ENCODE results near the gene DVL2. TPM values are rescaled to one million over a fixed set of nuclear protein-coding genes. Genes with fewer than 3 reads are reported as not detected.

Gene DVL2
- total and polyA plus RNA-seq, 2 of the 13 experiments (the other 11 are each of a cell fraction or from before 2014, with no cell fraction given) = 5.7 to 38.2 TPM

DNA sequence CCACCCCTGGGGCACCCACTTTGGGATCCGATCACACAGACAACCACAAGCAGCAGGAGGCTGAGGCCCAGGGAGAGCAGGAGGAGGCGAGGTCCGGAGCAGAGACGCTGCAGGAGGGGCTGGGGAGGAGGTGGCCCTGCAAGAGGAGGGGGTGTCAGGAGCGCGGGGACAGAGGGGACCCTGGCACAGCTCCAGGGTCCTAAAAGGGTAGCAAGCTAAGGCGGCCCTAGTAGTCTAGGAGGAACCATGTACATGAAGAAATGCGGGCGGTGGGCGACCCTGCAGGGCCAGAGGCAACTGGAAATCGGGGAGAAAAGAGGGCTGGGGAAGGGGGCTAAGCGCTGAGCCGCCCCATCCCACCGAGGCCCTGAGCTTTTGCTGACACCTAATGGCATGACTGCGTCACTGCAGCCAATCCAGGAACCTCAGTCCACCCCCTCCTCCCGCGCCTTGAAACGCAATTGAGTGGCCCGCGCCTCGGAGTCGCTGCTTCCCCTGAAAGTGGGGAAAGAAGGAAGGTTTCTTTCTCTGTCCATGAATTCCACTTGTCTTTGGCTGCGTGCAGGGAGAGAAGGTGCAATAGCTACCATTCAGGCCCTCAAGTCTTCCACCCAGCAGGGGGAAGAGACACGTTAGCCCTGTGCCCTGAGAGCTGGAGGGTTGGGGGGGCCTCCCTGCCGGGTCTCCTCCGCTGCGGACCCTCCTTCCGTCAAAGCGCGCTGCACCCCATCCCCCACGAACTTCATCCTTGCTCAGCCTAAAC lies 56.9 kb downstream of the DVL2 start (continued):
- TF ChIP-seq ZBTB44 (CRISPR knock-in tag; IDR thresholded peaks at IDR 0.05) (no peak), TBX2 (CRISPR knock-in tag; IDR thresholded peaks at IDR 0.05; ENCODE audit: borderline replicate concordance) (peak; percentile 30; the same call in 1 of the 2 replicates), NAIF1 (CRISPR knock-in tag; IDR thresholded peaks at IDR 0.05; ENCODE audit: borderline replicate concordance) (peak; percentile 74; the same call in 1 of the 2 replicates), SRSF1 (optimal IDR thresholded peaks at IDR 0.05; ENCODE audit: low read depth, low read length) (peak; percentile 22), NFE2L1 (CRISPR knock-in tag; IDR thresholded peaks at IDR 0.05; ENCODE audit: borderline replicate concordance) (no peak), ZBTB37 (CRISPR knock-in tag; IDR thresholded peaks at IDR 0.05) (no peak), ZNF547 (CRISPR knock-in tag; IDR thresholded peaks at IDR 0.05) (no peak), ZNF772 (CRISPR knock-in tag; IDR thresholded peaks at IDR 0.05) (0 out of 2 replicates have a peak, but pooled peaks have one; percentile 23), CEBPG (CRISPR knock-in tag; IDR thresholded peaks at IDR 0.05) (0 out of 2 replicates have a peak, but pooled peaks have one; percentile 24), WIZ (CRISPR knock-in tag; IDR thresholded peaks at IDR 0.05) (0 out of 2 replicates have a peak, but pooled peaks have one; percentile 21), ZFP41 (CRISPR knock-in tag; IDR thresholded peaks at IDR 0.05; ENCODE audit: borderline replicate concordance) (0 out of 2 replicates have a peak, but pooled peaks have one; percentile 30), SP4 (CRISPR knock-in tag; IDR thresholded peaks at IDR 0.05) (peak; percentile 22; the same call in 1 of the 2 replicates), STAG1 (CRISPR knock-in tag; IDR thresholded peaks at IDR 0.05) (peak; percentile 71), PAXIP1 (CRISPR knock-in tag; conservative IDR thresholded peaks at IDR 0.05) (no peak), ZZZ3 (CRISPR knock-in tag; IDR thresholded peaks at IDR 0.05; ENCODE audit: borderline replicate concordance) (0 out of 2 replicates have a peak, but pooled peaks have one; percentile 34), KAT8 (CRISPR knock-in tag; IDR thresholded peaks at IDR 0.05) (no peak)
- TF ChIP-seq, protein P1, sequence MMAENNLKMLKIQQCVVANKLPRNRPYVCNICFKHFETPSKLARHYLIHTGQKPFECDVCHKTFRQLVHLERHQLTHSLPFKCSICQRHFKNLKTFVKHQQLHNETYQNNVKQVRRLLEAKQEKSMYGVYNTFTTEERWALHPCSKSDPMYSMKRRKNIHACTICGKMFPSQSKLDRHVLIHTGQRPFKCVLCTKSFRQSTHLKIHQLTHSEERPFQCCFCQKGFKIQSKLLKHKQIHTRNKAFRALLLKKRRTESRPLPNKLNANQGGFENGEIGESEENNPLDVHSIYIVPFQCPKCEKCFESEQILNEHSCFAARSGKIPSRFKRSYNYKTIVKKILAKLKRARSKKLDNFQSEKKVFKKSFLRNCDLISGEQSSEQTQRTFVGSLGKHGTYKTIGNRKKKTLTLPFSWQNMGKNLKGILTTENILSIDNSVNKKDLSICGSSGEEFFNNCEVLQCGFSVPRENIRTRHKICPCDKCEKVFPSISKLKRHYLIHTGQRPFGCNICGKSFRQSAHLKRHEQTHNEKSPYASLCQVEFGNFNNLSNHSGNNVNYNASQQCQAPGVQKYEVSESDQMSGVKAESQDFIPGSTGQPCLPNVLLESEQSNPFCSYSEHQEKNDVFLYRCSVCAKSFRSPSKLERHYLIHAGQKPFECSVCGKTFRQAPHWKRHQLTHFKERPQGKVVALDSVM (CRISPR knock-in tag; IDR thresholded peaks at IDR 0.05) = peak; percentile 56
- TF ChIP-seq, protein P2, sequence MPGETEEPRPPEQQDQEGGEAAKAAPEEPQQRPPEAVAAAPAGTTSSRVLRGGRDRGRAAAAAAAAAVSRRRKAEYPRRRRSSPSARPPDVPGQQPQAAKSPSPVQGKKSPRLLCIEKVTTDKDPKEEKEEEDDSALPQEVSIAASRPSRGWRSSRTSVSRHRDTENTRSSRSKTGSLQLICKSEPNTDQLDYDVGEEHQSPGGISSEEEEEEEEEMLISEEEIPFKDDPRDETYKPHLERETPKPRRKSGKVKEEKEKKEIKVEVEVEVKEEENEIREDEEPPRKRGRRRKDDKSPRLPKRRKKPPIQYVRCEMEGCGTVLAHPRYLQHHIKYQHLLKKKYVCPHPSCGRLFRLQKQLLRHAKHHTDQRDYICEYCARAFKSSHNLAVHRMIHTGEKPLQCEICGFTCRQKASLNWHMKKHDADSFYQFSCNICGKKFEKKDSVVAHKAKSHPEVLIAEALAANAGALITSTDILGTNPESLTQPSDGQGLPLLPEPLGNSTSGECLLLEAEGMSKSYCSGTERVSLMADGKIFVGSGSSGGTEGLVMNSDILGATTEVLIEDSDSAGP (CRISPR knock-in tag; IDR thresholded peaks at IDR 0.05; ENCODE audit: borderline replicate concordance) = peak; percentile 77; the same call in 1 of the 2 replicates

Data from HepG2 (cell line).